ENCODE data around the gene ADCY7. TPM values are rescaled to one million over a fixed set of nuclear protein-coding genes. Genes with fewer than 3 reads are reported as not detected.
A peak's percentile ranks its signal among the peaks of the same experiment; 100 is the strongest.

ADCY7 gene
- total RNA-seq, 2 donors from 2014 or later, result 30.1 to 37.2 TPM

- H3K27ac Mint-ChIP-seq, result peak overlapping the region; percentile 87
- 95 to 96% methylated on average over 12 to 15 of the region's 15 CpGs for WGBS, 2 experiments (ENCODE audit: insufficient coverage in 1 of 2, insufficient read length in 1 of 2)
- peaks cover 74% of the 10 kb centered on the region for H3K36me3 ChIP-seq (ENCODE audit: control insufficient read depth, insufficient read depth, low read length)
These were observed 49.1 kb downstream of the ADCY7 start for GRCh38 chr16:50315346-50315997.

GRCh38 chr16:50316102-50316847 is 49.9 kb downstream of the ADCY7 start:
- Histone ChIP-seq H3K27me3 (ENCODE audit: control insufficient read depth, insufficient read depth, low read length, poor library complexity, severe bottlenecking) (no peaks in the 10 kb centered on the region), H3K4me3 (ENCODE audit: low read length) (no peak overlapping the region), H3K9ac (ENCODE audit: extremely low read depth, low read length, poor library complexity, severe bottlenecking) (no peak overlapping the region), H3K4me1 (ENCODE audit: control insufficient read depth, insufficient read depth, low read length) (peaks cover 34% of the 10 kb centered on the region), H3K36me3 (ENCODE audit: control insufficient read depth, insufficient read depth, low read length) (peaks cover 82% of the 10 kb centered on the region), H3K27ac (ENCODE audit: low read depth, low read length) (no peak overlapping the region), H3K9me3 (ENCODE audit: control insufficient read depth, low read length) (no peaks in the 10 kb centered on the region)
- peaks cover 37% of the 10 kb centered on the region for H3K4me1 Mint-ChIP-seq
- peak overlapping the region; percentile 2 for H3K27ac Mint-ChIP-seq
- H3K36me3 Mint-ChIP-seq (ENCODE audit: low read depth), result peaks cover 71% of the 10 kb centered on the region
- H3K9me3 Mint-ChIP-seq, result no peaks in the 10 kb centered on the region
- no peak for DNase-seq
- H3K4me3 Mint-ChIP-seq, result no peak overlapping the region
- H3K27me3 Mint-ChIP-seq (ENCODE audit: insufficient read depth), result no peaks in the 10 kb centered on the region
- no peak for TF ChIP-seq CTCF (conservative IDR thresholded peaks at IDR 0.05)
- 86 to 95% methylated on average over 7 to 12 of the region's 12 CpGs for WGBS, 2 experiments (ENCODE audit: insufficient coverage in 1 of 2, insufficient read length in 1 of 2)

More at GRCh38 chr16:50315346-50315997, 49.1 kb downstream of the ADCY7 start:
- Mint-ChIP-seq H3K27me3 (ENCODE audit: insufficient read depth) (no peaks in the 10 kb centered on the region), H3K9me3 (no peaks in the 10 kb centered on the region), H3K36me3 (ENCODE audit: low read depth) (peaks cover 63% of the 10 kb centered on the region), H3K4me3 (no peak overlapping the region), H3K4me1 (peaks cover 37% of the 10 kb centered on the region)
- TF ChIP-seq CTCF (conservative IDR thresholded peaks at IDR 0.05), result no peak
- Histone ChIP-seq H3K27ac (ENCODE audit: low read depth, low read length) (no peak overlapping the region), H3K4me1 (ENCODE audit: control insufficient read depth, insufficient read depth, low read length) (peaks cover 34% of the 10 kb centered on the region), H3K27me3 (ENCODE audit: control insufficient read depth, insufficient read depth, low read length, poor library complexity, severe bottlenecking) (no peaks in the 10 kb centered on the region), H3K9me3 (ENCODE audit: control insufficient read depth, low read length) (no peaks in the 10 kb centered on the region), H3K4me3 (ENCODE audit: low read length) (no peak overlapping the region), H3K9ac (ENCODE audit: extremely low read depth, low read length, poor library complexity, severe bottlenecking) (no peak overlapping the region)
- DNase-seq, result no peak

DNA sequence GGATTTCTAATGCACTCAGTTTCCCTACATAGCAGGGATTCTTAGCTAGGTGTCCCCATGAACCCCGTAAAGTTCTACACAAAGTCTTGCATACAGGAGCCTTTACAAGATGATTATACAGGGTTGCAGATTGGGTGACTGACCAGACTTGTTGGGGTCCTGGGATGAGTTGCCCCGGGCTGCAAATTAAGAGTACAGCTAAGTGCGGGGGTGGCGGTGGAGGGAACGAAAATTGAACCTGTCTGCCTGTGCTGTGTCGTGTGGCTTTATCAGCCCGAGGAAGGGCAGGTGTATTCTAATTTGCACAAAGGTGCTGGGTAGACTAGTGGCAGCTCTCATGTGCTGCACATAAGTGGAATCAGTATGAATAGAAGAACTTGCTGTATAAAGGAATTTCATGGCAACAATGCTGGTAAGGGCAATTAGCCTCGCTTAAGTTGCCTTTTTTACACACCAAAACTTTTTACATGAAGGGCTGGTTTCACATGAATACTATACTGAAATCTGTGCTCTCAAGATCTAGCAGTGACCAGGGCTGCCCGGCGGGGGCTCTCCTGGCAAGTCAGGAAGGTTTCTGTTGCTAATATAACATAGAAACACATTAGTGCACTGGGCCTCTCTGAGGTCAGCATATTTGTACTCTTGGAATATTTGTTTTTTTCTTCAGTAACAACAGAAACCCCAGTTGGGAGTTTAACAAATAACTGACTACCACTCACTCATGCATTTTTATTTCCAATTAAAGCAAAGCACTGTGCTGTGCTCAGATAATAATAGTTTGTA is 50.7 kb downstream of the ADCY7 start:
- Histone ChIP-seq H3K4me1 (ENCODE audit: control insufficient read depth, insufficient read depth, low read length) (peaks cover 34% of the 10 kb centered on the region), H3K27me3 (ENCODE audit: control insufficient read depth, insufficient read depth, low read length, poor library complexity, severe bottlenecking) (no peaks in the 10 kb centered on the region), H3K9ac (ENCODE audit: extremely low read depth, low read length, poor library complexity, severe bottlenecking) (no peak overlapping the region), H3K4me3 (ENCODE audit: low read length) (no peak overlapping the region), H3K36me3 (ENCODE audit: control insufficient read depth, insufficient read depth, low read length) (peaks cover 88% of the 10 kb centered on the region), H3K27ac (ENCODE audit: low read depth, low read length) (no peak overlapping the region), H3K9me3 (ENCODE audit: control insufficient read depth, low read length) (no peaks in the 10 kb centered on the region)
- Mint-ChIP-seq H3K4me1 (peaks cover 35% of the 10 kb centered on the region), H3K36me3 (ENCODE audit: low read depth) (peaks cover 74% of the 10 kb centered on the region), H3K27ac (no peak overlapping the region), H3K27me3 (ENCODE audit: insufficient read depth) (no peaks in the 10 kb centered on the region), H3K9me3 (no peaks in the 10 kb centered on the region), H3K4me3 (no peak overlapping the region)
- no peak for TF ChIP-seq CTCF (conservative IDR thresholded peaks at IDR 0.05)
- DNase-seq, result no peak
- WGBS, 2 experiments (ENCODE audit: insufficient coverage in 1 of 2, insufficient read length in 1 of 2), result 89 to 96% methylated on average over 7 to 10 of the region's 10 CpGs
